Suprapubic skin (tissue), 4 donors: Measurements from ENCODE around the gene PPFIA4. TPM values are rescaled to one million over a fixed set of nuclear protein-coding genes. Genes with fewer than 3 reads are reported as not detected.
A peak's percentile ranks its signal among the peaks of the same experiment; 100 is the strongest.

Experiments used
- DNase-seq, 2 donors: peaks; one replicate each; pipeline ENCODE4 v3.0.0-alpha.2; 2019; ENCODE audit warnings: low spot score in 2 of 2
- H3K27ac ChIP-seq: fragments of 200-600 bp; sonication (generic); one replicate; pipeline ENCODE4 v1.5.1; 2019
- H3K27me3 ChIP-seq: fragments of 200-600 bp; sonication (generic); one replicate; pipeline ENCODE4 v1.5.1; 2019
- H3K36me3 ChIP-seq: fragments of 200-600 bp; sonication (generic); one replicate; pipeline ENCODE4 v1.5.1; 2019
- H3K4me1 ChIP-seq: fragments of 200-600 bp; sonication (generic); one replicate; pipeline ENCODE4 v1.5.1; 2019
- H3K4me3 ChIP-seq: fragments of 200-600 bp; sonication (generic); one replicate; pipeline ENCODE4 v1.5.1; 2019; ENCODE audit warnings: mild to moderate bottlenecking
- H3K9me3 ChIP-seq: fragments of 200-600 bp; sonication (generic); one replicate; pipeline ENCODE4 v1.5.1; 2019
- CTCF ChIP-seq, 2 donors: fragments of 200-600 bp in 1 of 2; fragments of 450-650 bp in 1 of 2; sonication (generic) in 1 of 2; IDR thresholded peaks; one replicate each; pipeline ENCODE4 v1.5.1; 2016 to 2019; ENCODE audit warnings: antibody characterized with exemption in 2 of 2, mild to moderate bottlenecking in 1 of 2, moderate library complexity in 1 of 2
- EP300 ChIP-seq: sonication (generic); formaldehyde crosslinking; IDR thresholded peaks from one replicate; pipeline ENCODE4 v1.6.1; 2017; ENCODE audit warnings: antibody characterized with exemption
- POLR2A ChIP-seq, 2 donors: fragments of 450-650 bp; IDR thresholded peaks; one replicate each; pipeline ENCODE4 v1.6.1; 2017; ENCODE audit warnings: antibody characterized with exemption in 2 of 2, mild to moderate bottlenecking in 2 of 2, moderate library complexity in 2 of 2
- POLR2AphosphoS5 ChIP-seq, 3 donors: sonication (generic); formaldehyde crosslinking; IDR thresholded peaks; one replicate each; pipeline ENCODE4 v1.6.1; 2017; ENCODE audit warnings: antibody characterized with exemption in 3 of 3
- WGBS: methylation state at CpG from one replicate; pipeline ENCODE4 v1.1.5; 2018; 5-methylcytosine and 5-hydroxymethylcytosine counted together
- total RNA-seq, 4 donors: library from RNA; depleted of rRNA; stranded (reverse); fragments of >200 nt; gene quantifications; one replicate each; pipeline ENCODE4 v1.1.0, GENCODE V29; 2016

PPFIA4 gene
- total RNA-seq, 4 donors from 2014 or later, result 0.26 to 38.7 (median 1.5) TPM

GRCh38 chr1:203036537-203036936 is 10.2 kb downstream of the PPFIA4 start:
- Histone ChIP-seq H3K9me3 (no peaks in the 10 kb centered on the region), H3K36me3 (no peaks in the 10 kb centered on the region), H3K27me3 (no peaks in the 10 kb centered on the region), H3K4me3 (no peak overlapping the region), H3K27ac (no peak overlapping the region), H3K4me1 (peaks cover 12% of the 10 kb centered on the region)
- DNase-seq, result peak in 1 of 2 donors; percentile 58
- WGBS, result 75% methylated on average over 2 of the region's 2 CpGs
- no peak for TF ChIP-seq POLR2AphosphoS5 (IDR thresholded peaks at IDR 0.05)
- no peak for TF ChIP-seq EP300
- TF ChIP-seq CTCF (IDR thresholded peaks at IDR 0.05), result no peak
- TF ChIP-seq POLR2A (IDR thresholded peaks at IDR 0.05), result no peak

- Histone ChIP-seq H3K9me3 (no peaks in the 10 kb centered on the region), H3K27ac (no peak overlapping the region), H3K36me3 (no peaks in the 10 kb centered on the region), H3K4me3 (no peak overlapping the region), H3K4me1 (peaks cover 12% of the 10 kb centered on the region), H3K27me3 (no peaks in the 10 kb centered on the region)
- peak in 1 of 2 donors; percentile 48 for DNase-seq
- TF ChIP-seq POLR2AphosphoS5 (IDR thresholded peaks at IDR 0.05) (no peak), EP300 (no peak), CTCF (IDR thresholded peaks at IDR 0.05) (no peak), POLR2A (IDR thresholded peaks at IDR 0.05) (no peak)
- 78% methylated on average over 8 of the region's 10 CpGs for WGBS
Observed at GRCh38 chr1:203037509-203038190, 11.4 kb downstream of the PPFIA4 start.

- Histone ChIP-seq H3K36me3 (no peaks in the 10 kb centered on the region), H3K4me1 (peaks cover 12% of the 10 kb centered on the region), H3K27me3 (no peaks in the 10 kb centered on the region), H3K4me3 (no peak overlapping the region), H3K27ac (no peak overlapping the region), H3K9me3 (no peaks in the 10 kb centered on the region)
- TF ChIP-seq EP300, result no peak
- WGBS, result 24% methylated on average over 9 of the region's 9 CpGs
- peak in 1 of 2 donors; percentile 55 for DNase-seq
Observed at GRCh38 chr1:203038217-203038741, 12.0 kb downstream of the PPFIA4 start.

GRCh38 chr1:203038891-203039608 is 12.8 kb downstream of the PPFIA4 start:
- peaks cover 12% of the 10 kb centered on the region for H3K4me1 ChIP-seq
- DNase-seq, result peak in 1 of 2 donors; percentile 85
- H3K27me3 ChIP-seq, result no peaks in the 10 kb centered on the region
- H3K36me3 ChIP-seq, result no peaks in the 10 kb centered on the region
- no peak overlapping the region for H3K4me3 ChIP-seq
- 39% methylated on average over 14 of the region's 22 CpGs for WGBS
- TF ChIP-seq POLR2A (IDR thresholded peaks at IDR 0.05), result no peak
- peak; percentile 82 to 88 for TF ChIP-seq CTCF (IDR thresholded peaks at IDR 0.05)
- no peak for TF ChIP-seq POLR2AphosphoS5 (IDR thresholded peaks at IDR 0.05)
- H3K9me3 ChIP-seq, result no peaks in the 10 kb centered on the region
- H3K27ac ChIP-seq, result no peak overlapping the region

GRCh38 chr1:203039609-203040512 is 13.6 kb downstream of the PPFIA4 start:
- WGBS, result 48% methylated on average over 10 of the region's 11 CpGs

More at GRCh38 chr1:203039609-203040512, 13.6 kb downstream of the PPFIA4 start:
- no peaks in the 10 kb centered on the region for H3K27me3 ChIP-seq
- no peaks in the 10 kb centered on the region for H3K36me3 ChIP-seq
- H3K4me3 ChIP-seq, result no peak overlapping the region
- H3K27ac ChIP-seq, result no peak overlapping the region
- H3K4me1 ChIP-seq, result peaks cover 12% of the 10 kb centered on the region
- H3K9me3 ChIP-seq, result no peaks in the 10 kb centered on the region
- no peak for DNase-seq
- no peak for TF ChIP-seq POLR2A (IDR thresholded peaks at IDR 0.05)
- TF ChIP-seq POLR2AphosphoS5 (IDR thresholded peaks at IDR 0.05), result no peak
- TF ChIP-seq EP300, result no peak
- no peak for TF ChIP-seq CTCF (IDR thresholded peaks at IDR 0.05)
